ENCODE results near the gene SPOPL.
"Not testable (repeated sequence)": the region's sequence is repeated elsewhere in the genome, so short reads cannot be mapped to it uniquely, and the experiment has no call there.

Gene SPOPL

GRCh38 chr2:138524353-138524752, 22.8 kb downstream of the SPOPL start:
- not testable (repeated sequence) for DNase-seq

- no peak for DNase-seq
Measured at GRCh38 chr2:138531913-138532312, 30.3 kb downstream of the SPOPL start.

- DNase-seq, result no peak
Measured at GRCh38 chr2:138534791-138535190, 33.2 kb downstream of the SPOPL start.

- DNase-seq, result no peak
Measured at GRCh38 chr2:138536302-138536701, 34.7 kb downstream of the SPOPL start.

- DNase-seq, result no peak
Measured at GRCh38 chr2:138536740-138537139, 35.2 kb downstream of the SPOPL start.

GRCh38 chr2:138537170-138537915, 35.8 kb downstream of the SPOPL start:
- DNase-seq, result no peak

- DNase-seq, result not testable (repeated sequence)
Measured at GRCh38 chr2:138544206-138544605, 42.6 kb downstream of the SPOPL start.

GRCh38 chr2:138548796-138549195, 47.2 kb downstream of the SPOPL start:
- DNase-seq, result no peak

- DNase-seq, result no peak
Measured at GRCh38 chr2:138550172-138550571, 48.6 kb downstream of the SPOPL start.

- no peak for DNase-seq
Measured at GRCh38 chr2:138550670-138551287, 49.2 kb downstream of the SPOPL start.

GRCh38 chr2:138554123-138554522, 52.6 kb downstream of the SPOPL start:
- no peak for DNase-seq

GRCh38 chr2:138559641-138560040, 58.1 kb downstream of the SPOPL start:
- DNase-seq, result no peak

GRCh38 chr2:138564586-138565229, 63.1 kb downstream of the SPOPL start:
- no peak for DNase-seq

GRCh38 chr2:138565230-138565598, 63.6 kb downstream of the SPOPL start:
- no peak for DNase-seq

- no peak for DNase-seq
Measured at GRCh38 chr2:138572318-138572717, 70.7 kb downstream of the SPOPL start.

GRCh38 chr2:138577066-138577465, 75.5 kb downstream of the SPOPL start:
- no peak for DNase-seq

GRCh38 chr2:138579556-138579955, 78.0 kb downstream of the SPOPL start:
- no peak for DNase-seq

GRCh38 chr2:138581909-138582308, 80.3 kb downstream of the SPOPL start:
- no peak for DNase-seq

- no peak for DNase-seq
Measured at GRCh38 chr2:138589663-138590062, 88.1 kb downstream of the SPOPL start.

GRCh38 chr2:138596403-138596802, 94.8 kb downstream of the SPOPL start:
- DNase-seq, result no peak

GRCh38 chr2:138600732-138601457, 99.3 kb downstream of the SPOPL start:
- no peak for DNase-seq

GRCh38 chr2:138601458-138602165, 100.0 kb downstream of the SPOPL start:
- DNase-seq, result no peak

- DNase-seq, result no peak
Measured at GRCh38 chr2:138602166-138602460, 100.5 kb downstream of the SPOPL start.

All from activated naive CD4-positive, alpha-beta T cell (primary cell).